IMR-90 (cell line): ENCODE results near the gene SMARCA2. TPM values are rescaled to one million over a fixed set of nuclear protein-coding genes. Genes with fewer than 3 reads are reported as not detected.

ENCODE experiments used
- ATAC-seq: fragments of 200-7000 bp; cut with Tn5 transposase; 2 replicates; pipeline ENCODE4 v1.9.1; 2020; ENCODE audit warnings: low read depth, mild to moderate bottlenecking, moderate library complexity
- BruUV-seq: library from RNA; stranded (reverse); fragments of 400-500 nt; replicated peaks from 2 replicates; lab custom pipeline; 2021; lab: Mats Ljungman, UMichigan
- CTCF ChIA-PET: fragments of 300-600 bp; formaldehyde crosslinking; extraction: SDS; loops from one replicate; lab custom pipeline; 2021; ENCODE audit warnings: antibody characterized with exemption; lab: Yijun Ruan, JAX
- POLR2A ChIA-PET: fragments of 300-600 bp; sonication (Branson Sonifier 250); formaldehyde crosslinking; loops from one replicate; lab custom pipeline; 2022; ENCODE audit warnings: antibody characterized with exemption; ENCODE audit not compliant: unreplicated experiment; lab: Charles Lee
- DNase-seq: peaks from one replicate; pipeline ENCODE4 v3.0.0; 2013
- H2AFZ ChIP-seq: replicated peaks from 2 replicates; pipeline ENCODE3; 2013; ENCODE audit warnings: low read length, mild to moderate bottlenecking; ENCODE audit not compliant: poor library complexity
- H2AK5ac ChIP-seq: 2 replicates; pipeline ENCODE4 v1.6.1; 2013; ENCODE audit warnings: low read depth, low read length, inconsistent platforms
- H2AK9ac ChIP-seq: replicated peaks from 2 replicates; pipeline ENCODE3; 2013; ENCODE audit warnings: mild to moderate bottlenecking, low read depth, low read length, moderate library complexity; ENCODE audit not compliant: poor library complexity
- H2BK120ac ChIP-seq: 2 replicates; pipeline ENCODE4 v1.6.1; 2013; ENCODE audit warnings: low read depth, low read length, inconsistent platforms
- H2BK15ac ChIP-seq: 3 replicates; pipeline ENCODE4 v1.6.1; 2013; ENCODE audit warnings: low read depth, low read length, inconsistent platforms
- H2BK20ac ChIP-seq: 2 replicates; pipeline ENCODE4 v1.6.1; 2013; ENCODE audit warnings: low read depth, mild to moderate bottlenecking, inconsistent platforms, low read length, moderate library complexity
- H2BK5ac ChIP-seq: 2 replicates; pipeline ENCODE4 v1.6.1; 2013; ENCODE audit warnings: mild to moderate bottlenecking, low read depth, low read length, inconsistent platforms; ENCODE audit not compliant: poor library complexity, severe bottlenecking
- H3K14ac ChIP-seq: replicated peaks from 2 replicates; pipeline ENCODE4 v1.6.1; 2013; ENCODE audit warnings: low read depth, low read length, inconsistent platforms
- H3K18ac ChIP-seq: 2 replicates; pipeline ENCODE4 v1.6.1; 2013; ENCODE audit warnings: low read depth, low read length, control low read depth
- H3K23ac ChIP-seq: 2 replicates; pipeline ENCODE4 v1.6.1; 2013; ENCODE audit warnings: low read depth, low read length, inconsistent platforms
- H3K27ac ChIP-seq: 2 replicates; pipeline ENCODE4 v1.5.1; 2013; ENCODE audit warnings: mild to moderate bottlenecking, control low read depth, low read length; ENCODE audit not compliant: insufficient read depth
- H3K27me3 ChIP-seq: 2 replicates; pipeline ENCODE4 v1.6.1; 2013; ENCODE audit warnings: low read length; ENCODE audit not compliant: control insufficient read depth, insufficient read depth
- H3K36me3 ChIP-seq: 2 replicates; pipeline ENCODE4 v1.6.1; 2013; ENCODE audit warnings: low read length, mixed read lengths; ENCODE audit not compliant: control insufficient read depth, insufficient read depth
- H3K4ac ChIP-seq: 2 replicates; pipeline ENCODE4 v1.6.1; 2013; ENCODE audit warnings: low read depth, low read length, inconsistent platforms
- H3K4me1 ChIP-seq: 2 replicates; pipeline ENCODE4 v1.6.1; 2013; ENCODE audit warnings: low read length, mixed read lengths; ENCODE audit not compliant: control insufficient read depth, insufficient read depth
- H3K4me2 ChIP-seq: 2 replicates; pipeline ENCODE4 v1.6.1; 2013; ENCODE audit warnings: low read depth, mild to moderate bottlenecking, control low read depth, low read length, moderate library complexity
- H3K4me3 ChIP-seq: 2 replicates; pipeline ENCODE4 v1.5.1; 2013; ENCODE audit warnings: low read depth, mild to moderate bottlenecking, control low read depth, low read length, moderate library complexity; ENCODE audit not compliant: insufficient read depth
- H3K56ac ChIP-seq: 2 replicates; pipeline ENCODE4 v1.6.1; 2013; ENCODE audit warnings: low read length, inconsistent platforms; ENCODE audit not compliant: insufficient read depth; ENCODE audit errors: extremely low read depth
- H3K79me1 ChIP-seq, 2 experiments: 2 replicates each; pipeline ENCODE4 v1.6.1; 2013; ENCODE audit warnings: low read length in 2 of 2, inconsistent platforms in 1 of 2, low read depth in 1 of 2
- H3K9ac ChIP-seq: 2 replicates; pipeline ENCODE4 v1.6.1; 2013; ENCODE audit warnings: low read depth, low read length, control low read depth
- H3K9me1 ChIP-seq: 2 replicates; pipeline ENCODE4 v1.6.1; 2013; ENCODE audit warnings: low read length, inconsistent platforms; ENCODE audit not compliant: insufficient read depth
- H3K9me3 ChIP-seq: 2 replicates; pipeline ENCODE4 v1.6.1; 2013; ENCODE audit warnings: low read length; ENCODE audit not compliant: control insufficient read depth, insufficient read depth
- H4K20me1 ChIP-seq: 2 replicates; pipeline ENCODE4 v1.6.1; 2013; ENCODE audit warnings: low read length, inconsistent platforms; ENCODE audit not compliant: insufficient read depth
- H4K5ac ChIP-seq: 2 replicates; pipeline ENCODE4 v1.6.1; 2013; ENCODE audit warnings: mild to moderate bottlenecking, low read depth, low read length, control low read depth
- H4K8ac ChIP-seq, 2 experiments: 2 replicates each; pipeline ENCODE4 v1.6.1; 2013; ENCODE audit warnings: low read depth in 2 of 2, low read length in 2 of 2, control low read depth in 1 of 2, inconsistent platforms in 1 of 2
- H4K91ac ChIP-seq: 2 replicates; pipeline ENCODE4 v1.6.1; 2013; ENCODE audit warnings: low read depth, low read length, inconsistent platforms; ENCODE audit not compliant: insufficient read depth
- CEBPB ChIP-seq: IDR thresholded peaks from 2 replicates; pipeline ENCODE4 v1.6.1; 2012; ENCODE audit warnings: low read depth, low read length, improper control_type of control experiment
- CHD1 ChIP-seq: IDR thresholded peaks from 2 replicates; pipeline ENCODE4 v1.6.1; 2012; ENCODE audit warnings: low read depth, low read length, improper control_type of control experiment
- MXI1 ChIP-seq: IDR thresholded peaks from 2 replicates; pipeline ENCODE4 v1.6.1; 2012; ENCODE audit warnings: low read depth, mild to moderate bottlenecking, low read length, moderate library complexity, borderline replicate concordance
- POLR2A ChIP-seq: IDR thresholded peaks from 2 replicates; pipeline ENCODE4 v1.6.1; 2012; ENCODE audit warnings: mild to moderate bottlenecking, low read depth, low read length
- RFX5 ChIP-seq: IDR thresholded peaks from 2 replicates; pipeline ENCODE4 v1.8.0; 2012; ENCODE audit warnings: low read depth, mild to moderate bottlenecking, low read length, moderate library complexity
- WGBS, 2 experiments: methylation state at CpG; one replicate each; pipeline versions ENCODE4 v1.1.5 to v1.1.7; 2013; ENCODE audit warnings: missing lambda C conversion rate in 2 of 2; ENCODE audit not compliant: insufficient read length in 1 of 2; ENCODE audit errors: extremely low coverage in 2 of 2; 5-methylcytosine and 5-hydroxymethylcytosine counted together
- dilution Hi-C: fragments of 300-500 bp; cut with HindIII; formaldehyde crosslinking; loops from one replicate; pipeline ENCODE4 v1.14.3; 2018; ENCODE audit warnings: low sequenced_read_pairs; ENCODE audit not compliant: unreplicated experiment
- in situ Hi-C: fragments of 300-500 bp; cut with MboI; formaldehyde crosslinking; loops from 3 replicates; pipeline ENCODE4 v1.14.3; 2019; ENCODE audit warnings: low sequenced_read_pairs, inconsistent platforms, mixed read lengths
- intact Hi-C: fragments of 100-400 bp; cut with micrococcal nuclease; formaldehyde crosslinking; loops from 2 replicates; pipeline ENCODE4 v1.10.0; 2022
- polyA plus RNA-seq, 3 experiments: library from polyadenylated mRNA; depleted of rRNA; stranded (reverse); fragments of >200 nt; gene quantifications; 2 replicates each; pipeline ENCODE4 v1.2.3, GENCODE V29; 2012; ENCODE audit warnings: low replicate concordance in 1 of 3
- total RNA-seq: library from RNA; depleted of rRNA; stranded (reverse); fragments of >200 nt; gene quantifications from 2 replicates; pipeline ENCODE4 v1.2.3, GENCODE V29; 2012

Gene SMARCA2
- total and polyA plus RNA-seq, 2 of the 4 experiments (the other 2 are of a cell fraction), result 25.3 to 26.7 TPM

GRCh38 chr9:1994180-1994579 lies 21.0 kb upstream of the SMARCA2 start:
- no peak overlapping the region for H4K5ac ChIP-seq
- H3K36me3 ChIP-seq, result no peaks in the 10 kb centered on the region
- no peak overlapping the region for H2BK5ac ChIP-seq
- H4K8ac ChIP-seq, result no peak overlapping the region
- no peaks in the 10 kb centered on the region for H3K79me1 ChIP-seq
- no peak overlapping the region for H3K56ac ChIP-seq
- no peak for TF ChIP-seq MXI1
- no peak for TF ChIP-seq CEBPB
- no peak for TF ChIP-seq CHD1
- no peak for TF ChIP-seq RFX5
- no peak for TF ChIP-seq POLR2A
- no peak overlapping the region for H4K91ac ChIP-seq
- H2BK20ac ChIP-seq, result no peak overlapping the region
- no peak overlapping the region for H2BK15ac ChIP-seq
- no peaks in the 10 kb centered on the region for H4K20me1 ChIP-seq
- no peak overlapping the region for H3K23ac ChIP-seq
- dilution Hi-C loops (no loop called here), in situ Hi-C loops (no loop called here), intact Hi-C loops (no loop called here)
- DNase-seq (no peak), ATAC-seq (no peak)
- no peak overlapping the region for H3K4ac ChIP-seq
- H3K4me2 ChIP-seq, result no peak overlapping the region
- POLR2A ChIA-PET, result no interaction called here
- H3K18ac ChIP-seq, result no peak overlapping the region
- H2AK9ac ChIP-seq, result no peak overlapping the region
- H3K9ac ChIP-seq, result no peak overlapping the region
- H3K9me3 ChIP-seq, result no peaks in the 10 kb centered on the region
- no peak overlapping the region for H3K4me3 ChIP-seq
- CTCF ChIA-PET, result no interaction called here
- H3K27me3 ChIP-seq, result peaks cover 5% of the 10 kb centered on the region
- no peak overlapping the region for H3K27ac ChIP-seq
- no peak overlapping the region for H2AFZ ChIP-seq
- H2BK120ac ChIP-seq, result no peak overlapping the region
- H3K9me1 ChIP-seq, result no peaks in the 10 kb centered on the region
- no CpG with 5 or more reads among the region's 5 CpGs for WGBS, 2 experiments
- no peaks in the 10 kb centered on the region for H3K4me1 ChIP-seq
- BruUV-seq, result no TSS peak
- no peak overlapping the region for H3K14ac ChIP-seq
- no peak overlapping the region for H2AK5ac ChIP-seq
